NOMO-1 treated with DMSO at 0.1 percent for 48 hours (cell line): ENCODE results near the gene PRAMEF5.
"Not testable (repeated sequence)": the region's sequence is repeated elsewhere in the genome, so short reads cannot be mapped to it uniquely, and the experiment has no call there.

Experiments used
- DNase-seq: peaks from one replicate; lab custom pipeline; 2025; ENCODE audit not compliant: unreplicated experiment; lab: John Stamatoyannopoulos, UW

PRAMEF5 gene

DNA sequence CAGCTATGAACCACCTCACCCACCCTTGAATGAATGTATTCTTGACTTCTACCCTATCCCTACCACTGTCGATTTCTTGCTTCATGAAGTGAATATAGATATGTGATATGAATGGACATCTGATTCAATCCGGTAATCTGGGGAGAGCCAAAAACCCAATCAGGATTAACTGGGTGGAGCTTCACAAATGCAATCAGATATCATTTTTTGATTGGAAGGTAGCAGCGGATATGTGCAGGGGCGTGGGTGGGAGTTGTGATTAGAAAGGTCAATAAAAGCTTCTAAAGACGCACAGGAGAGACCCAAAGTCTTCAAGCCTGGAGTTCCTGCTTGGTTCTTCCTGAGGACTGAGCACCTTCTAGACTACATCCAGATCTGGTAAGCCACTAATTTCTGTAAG is at the start of gene PRAMEF5:
Gene PRAMEF5 (plus strand): TSS at position 301 of the 400 bp plus-strand sequence. CDS start 5,071 bp downstream, outside the sequence.
- DNase-seq: not testable (repeated sequence)

DNA sequence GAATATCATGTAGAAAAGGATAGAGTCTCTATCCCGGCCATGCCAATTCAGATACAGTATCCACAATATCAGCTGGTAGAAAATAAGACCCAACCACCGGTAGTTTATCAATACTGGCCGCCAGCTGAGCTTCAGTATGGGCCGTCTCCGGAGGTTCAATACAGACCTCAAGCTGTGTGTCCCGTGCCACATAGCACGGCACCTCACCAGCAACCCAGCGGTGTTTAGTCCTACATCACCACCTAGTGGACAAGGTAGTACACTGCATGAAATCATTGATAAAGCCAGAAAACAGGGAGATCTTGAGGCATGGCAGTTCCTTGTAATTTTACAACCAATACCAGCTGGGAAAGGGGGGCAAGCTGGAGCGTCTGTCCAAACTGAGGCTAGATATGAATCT is 45.3 kb upstream of the PRAMEF5 start:
- not testable (repeated sequence) for DNase-seq

GRCh38 chr1:13216619-13217018 is 37.4 kb upstream of the PRAMEF5 start:
- DNase-seq: not testable (repeated sequence)

DNA sequence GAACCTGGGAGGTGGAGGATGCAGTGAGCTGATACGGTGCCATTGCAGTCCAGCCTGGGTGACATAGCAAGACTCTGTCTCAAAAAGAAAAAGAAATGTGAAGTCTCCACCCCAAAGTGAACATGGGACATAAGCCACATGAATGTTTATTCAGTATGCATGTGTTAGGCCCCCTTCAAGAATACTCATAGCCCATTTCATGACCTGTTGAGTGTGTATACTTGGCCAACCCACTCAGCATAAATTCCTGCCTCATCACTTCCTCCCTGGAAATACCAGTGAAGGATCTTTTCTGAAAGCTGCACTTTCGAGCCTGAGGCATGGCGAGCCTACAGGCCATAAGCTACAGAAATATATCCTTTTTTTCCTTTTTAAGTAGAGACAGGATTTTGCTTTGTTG is 34.8 kb upstream of the PRAMEF5 start:
- DNase-seq: not testable (repeated sequence)

GRCh38 chr1:13222788-13223187 is 31.2 kb upstream of the PRAMEF5 start:
- not testable (repeated sequence) for DNase-seq

- no peak for DNase-seq
These were observed 29.4 kb upstream of the PRAMEF5 start for GRCh38 chr1:13224480-13225060.

GRCh38 chr1:13225675-13226204 is 28.3 kb upstream of the PRAMEF5 start, which contains the start of gene PRAMEF18:
PRAMEF18 (minus strand) TSS chr1:13226154; CDS start chr1:13226106, 48 bp downstream.
- DNase-seq: not testable (repeated sequence)

- not testable (repeated sequence) for DNase-seq
These were observed 26.5 kb upstream of the PRAMEF5 start for GRCh38 chr1:13227271-13228055.

- peak; percentile 2 for DNase-seq
These were observed 25.6 kb upstream of the PRAMEF5 start for GRCh38 chr1:13228343-13228781.

DNA sequence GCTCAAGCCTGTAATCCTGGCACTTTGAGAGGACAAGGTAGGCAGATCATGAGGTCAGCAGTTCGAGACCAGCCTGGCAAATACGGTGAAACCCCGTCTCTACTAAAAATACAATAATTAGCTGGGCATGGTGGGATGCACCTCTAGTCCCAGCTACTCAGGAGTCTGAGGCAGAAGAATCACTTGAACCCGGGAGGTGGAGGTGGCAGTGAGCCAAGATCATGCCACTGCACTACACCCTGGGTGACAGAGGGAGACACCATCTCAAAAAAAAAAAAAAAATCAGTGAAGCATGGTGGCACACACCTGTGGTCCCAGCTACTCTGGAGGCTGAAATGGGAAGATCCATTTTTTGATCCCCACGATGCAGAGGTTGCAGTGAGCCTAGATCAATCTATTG is 23.9 kb upstream of the PRAMEF5 start:
- DNase-seq: not testable (repeated sequence)

DNA sequence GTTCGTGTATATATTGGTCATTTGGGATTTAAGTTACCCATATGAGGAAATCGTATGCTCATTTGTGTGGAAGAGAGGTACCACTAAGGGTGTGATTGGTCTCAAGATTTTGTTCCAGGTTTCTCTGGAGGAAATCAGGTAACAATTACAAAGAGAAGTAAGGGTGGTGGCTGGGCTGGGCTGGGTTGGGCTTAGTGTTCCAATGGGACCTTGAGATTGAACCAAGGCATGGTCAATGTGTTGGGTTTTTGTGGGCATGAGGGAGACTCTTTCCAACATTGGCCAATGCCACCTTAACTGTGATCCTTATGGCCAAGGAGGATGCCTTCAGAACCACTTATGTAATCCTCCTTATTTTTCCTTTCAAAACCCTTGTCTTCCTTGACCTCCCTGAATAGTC is 23.4 kb upstream of the PRAMEF5 start:
- DNase-seq: not testable (repeated sequence)

- DNase-seq: not testable (repeated sequence)
These were observed 22.8 kb upstream of the PRAMEF5 start for GRCh38 chr1:13231061-13231750.

- DNase-seq: not testable (repeated sequence)
These were observed 21.9 kb upstream of the PRAMEF5 start for GRCh38 chr1:13232056-13232455.

DNA sequence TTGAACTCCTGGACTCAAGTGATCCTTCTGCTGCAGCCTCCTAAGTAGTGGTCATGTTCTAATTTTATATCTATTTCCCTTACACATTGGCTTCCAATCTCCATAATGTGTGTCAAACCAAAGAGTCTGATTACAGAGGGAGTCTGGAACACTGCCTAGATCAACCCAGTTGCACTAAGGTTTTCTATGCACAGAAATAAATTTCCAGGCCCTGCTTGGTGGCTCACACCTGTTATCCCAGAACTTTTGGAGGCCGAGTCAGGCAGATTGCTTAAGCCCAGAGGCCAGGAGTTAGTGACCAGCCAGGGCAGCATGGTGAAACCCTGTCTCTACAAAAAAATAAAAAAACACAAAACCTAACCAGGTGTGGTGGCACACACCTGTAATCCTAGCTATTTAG is 19.9 kb upstream of the PRAMEF5 start:
- not testable (repeated sequence) for DNase-seq

- not testable (repeated sequence) for DNase-seq
These were observed 16.4 kb upstream of the PRAMEF5 start for GRCh38 chr1:13237572-13237971.

- DNase-seq: not testable (repeated sequence)
These were observed 14.4 kb upstream of the PRAMEF5 start for GRCh38 chr1:13239633-13240032.

DNA sequence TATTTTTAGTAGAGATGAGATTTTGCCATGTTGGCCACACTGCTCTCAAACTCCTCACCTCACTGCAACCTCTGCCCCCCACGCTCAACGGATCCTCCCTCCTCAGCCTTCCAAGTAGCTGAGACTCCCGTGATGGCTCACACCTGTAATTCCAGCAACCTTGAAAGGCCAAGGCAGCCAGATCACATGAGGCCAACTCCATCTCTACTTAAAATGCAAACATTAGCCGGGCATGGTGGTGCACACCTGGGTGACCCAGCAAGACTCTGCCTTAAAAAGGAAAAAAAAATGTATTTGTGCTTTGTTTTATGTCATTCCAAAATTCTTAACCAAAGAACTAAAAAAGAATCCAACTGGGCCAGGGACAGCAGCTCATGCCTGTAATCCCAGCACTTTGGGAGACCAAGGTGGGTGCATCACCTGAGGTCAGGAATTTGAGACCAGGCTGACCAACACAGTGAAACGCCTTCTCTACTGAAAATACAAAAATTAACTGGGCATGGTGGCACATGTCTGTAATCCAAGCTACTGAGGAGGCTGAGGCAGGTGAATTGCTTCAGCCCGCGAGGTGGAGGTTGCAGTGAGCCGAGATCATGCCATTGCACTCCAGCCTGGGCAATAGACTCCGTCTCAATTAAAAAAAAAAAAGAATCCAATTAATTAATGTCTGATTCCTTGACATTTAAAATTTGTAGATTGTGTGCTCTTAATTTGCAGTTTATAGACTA is 10.3 kb upstream of the PRAMEF5 start:
- DNase-seq: not testable (repeated sequence)

GRCh38 chr1:13245841-13246553 is 8.0 kb upstream of the PRAMEF5 start:
- DNase-seq: not testable (repeated sequence)

DNA sequence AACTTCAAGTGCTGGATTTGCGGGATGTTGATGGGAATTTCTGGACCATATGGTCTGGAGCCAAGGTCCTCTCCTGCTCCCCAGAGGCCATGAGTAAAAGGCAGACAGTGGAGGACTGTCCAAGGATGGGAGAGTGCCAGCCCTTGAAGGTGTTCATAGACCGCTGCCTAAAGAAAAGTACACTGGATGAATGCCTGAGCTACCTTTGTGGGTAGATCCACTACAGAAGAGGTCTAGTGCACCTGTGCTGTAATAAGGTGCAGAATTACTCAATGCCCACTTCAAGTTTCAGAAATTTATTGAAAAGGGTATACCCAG is 7.5 kb upstream of the PRAMEF5 start:
- DNase-seq: not testable (repeated sequence)

- not testable (repeated sequence) for DNase-seq
These were observed 6.9 kb upstream of the PRAMEF5 start for GRCh38 chr1:13247122-13247521.
